Activated CD4-positive, alpha-beta T cell treated with anti-CD3 and anti-CD28 coated beads, Interleukin-2, amount 50 U/mL, for 24 hours (primary cell): ENCODE measurements around the gene CD82.

Experiments
- DNase-seq, 2 donors: peaks; one replicate each; pipeline ENCODE4 v3.0.0-alpha.2; 2020; ENCODE audit warnings: low read depth in 1 of 2, low spot score in 1 of 2

CD82 gene

DNA sequence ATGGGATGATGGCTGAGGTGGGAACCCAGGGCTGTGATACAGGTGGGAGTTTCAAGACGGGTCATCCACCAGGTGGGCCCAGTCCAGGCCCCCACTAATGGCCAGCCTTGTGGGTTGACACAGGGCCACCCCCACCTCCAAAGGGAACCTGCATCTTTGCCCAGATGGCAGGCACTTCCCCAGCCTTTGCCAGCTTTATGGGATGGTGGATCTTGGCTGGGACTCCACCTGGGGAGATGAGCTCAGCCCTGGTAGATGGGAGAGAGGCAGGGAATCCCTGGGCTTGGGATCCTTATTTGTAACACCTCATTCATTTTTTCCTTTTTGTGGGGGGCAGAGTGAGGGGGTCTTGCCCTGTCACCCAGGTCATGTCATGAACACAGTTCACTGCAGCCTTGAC is 33.4 kb downstream of the CD82 start:
- DNase-seq: no peak

DNA sequence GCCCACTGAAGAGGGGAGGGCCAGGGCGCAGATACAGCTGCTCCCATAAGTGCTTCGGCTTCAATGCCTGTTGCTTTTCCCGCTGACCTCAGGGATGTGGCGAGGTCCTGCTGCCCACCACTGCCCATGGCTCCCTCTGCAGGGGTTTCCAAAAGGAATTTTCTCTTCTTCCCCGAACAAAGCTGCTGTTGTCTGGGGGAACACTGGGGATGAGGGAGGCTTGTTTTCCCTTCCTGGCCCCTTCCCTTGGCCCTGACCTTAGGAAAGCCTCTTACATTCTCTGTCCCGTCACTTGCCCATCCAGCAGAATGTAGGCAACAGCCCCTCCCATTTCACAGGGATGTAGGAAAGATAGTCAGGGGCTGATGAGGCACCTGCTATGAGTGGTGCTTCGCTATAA is 34.8 kb downstream of the CD82 start:
- no peak for DNase-seq

DNA sequence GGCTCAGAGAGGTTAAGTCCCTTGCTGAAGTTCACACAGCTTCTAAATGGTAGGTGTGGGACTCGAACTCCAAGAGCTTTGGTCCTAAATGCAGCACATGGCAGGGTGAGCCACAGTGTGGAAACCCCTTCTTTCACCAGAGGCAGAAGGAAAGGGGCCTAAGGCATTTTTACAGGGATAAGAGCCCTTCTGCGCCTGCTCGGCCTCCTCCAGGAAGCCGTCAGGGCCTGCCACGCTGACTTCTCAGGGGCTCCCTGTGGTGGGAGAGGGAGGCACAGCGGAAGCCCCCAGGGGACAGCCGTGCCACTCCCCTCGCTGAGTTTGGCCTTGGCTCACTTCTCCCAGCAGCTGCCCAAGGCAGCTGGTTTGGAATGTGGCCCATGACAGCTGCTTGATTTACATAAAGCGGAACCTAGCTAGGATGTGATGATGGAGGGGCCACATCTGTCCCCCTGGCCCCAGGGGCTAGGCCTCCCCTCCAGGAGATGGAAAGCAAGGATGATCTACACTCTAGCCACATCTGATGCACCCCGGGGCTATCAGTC is 35.4 kb downstream of the CD82 start:
- no peak for DNase-seq

DNA sequence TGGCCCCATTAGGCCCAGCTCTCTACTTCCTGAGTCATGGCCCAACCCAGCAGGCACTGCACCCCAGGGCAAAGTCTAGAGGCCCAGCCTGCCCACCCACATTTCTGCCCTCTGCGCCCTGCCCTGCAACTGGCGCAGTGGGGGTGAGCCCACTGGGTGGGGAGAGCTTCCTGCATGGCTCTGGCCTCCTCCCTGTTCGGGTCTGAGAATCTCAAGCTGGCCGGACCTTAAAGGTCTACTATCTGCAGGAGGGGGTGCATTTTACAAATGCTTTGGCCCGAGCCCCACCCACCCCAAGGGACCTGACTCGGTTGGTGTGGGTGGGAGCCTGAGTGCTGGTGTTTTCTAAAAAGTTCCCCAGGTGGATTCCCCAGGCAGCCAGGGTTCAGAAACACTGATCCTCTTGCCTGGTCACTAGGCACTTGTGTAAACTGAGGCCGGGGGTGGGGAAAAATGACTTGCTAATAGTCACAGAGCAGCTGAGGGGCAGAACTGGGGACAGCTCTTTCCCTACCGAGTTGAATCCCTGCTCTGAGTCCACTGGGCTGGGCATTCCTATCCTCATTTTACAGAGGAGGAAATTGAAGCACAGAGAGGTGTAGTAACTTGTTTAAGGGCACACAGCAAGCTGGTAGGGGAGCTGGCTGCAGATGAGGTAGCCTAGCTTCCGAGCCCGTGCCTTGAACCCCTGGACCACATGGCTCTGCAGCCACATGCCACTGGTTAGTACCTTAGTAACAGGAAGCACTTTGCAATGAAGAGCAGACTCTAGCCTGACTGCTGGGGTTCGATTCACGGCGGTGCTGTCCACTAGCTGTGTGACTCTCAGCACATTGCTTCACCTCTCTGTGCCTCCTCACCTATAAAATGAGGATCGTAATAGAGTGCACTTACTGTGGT is 36.3 kb downstream of the CD82 start:
- DNase-seq: no peak

DNA sequence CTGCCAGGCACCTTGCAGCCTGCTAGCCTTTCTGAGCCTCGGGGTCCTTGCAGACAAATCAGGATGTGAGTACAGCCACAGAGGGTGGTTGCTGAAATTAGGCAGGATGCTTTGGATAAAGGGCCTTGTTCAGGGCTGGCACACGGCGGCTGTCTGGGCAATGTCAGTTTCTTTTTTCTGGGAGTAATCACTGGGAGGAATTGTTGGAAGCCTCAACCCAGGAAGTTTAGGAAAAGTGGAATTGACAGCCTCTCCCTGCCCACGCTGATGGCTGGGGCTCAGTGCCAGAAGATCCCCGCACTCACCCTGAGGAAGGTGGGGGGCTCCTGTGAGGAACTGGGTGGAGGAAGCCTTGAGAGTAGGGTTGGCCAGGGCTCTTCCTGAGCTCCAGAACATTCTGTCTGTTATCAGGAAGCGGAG is 37.4 kb downstream of the CD82 start:
- DNase-seq: no peak

DNA sequence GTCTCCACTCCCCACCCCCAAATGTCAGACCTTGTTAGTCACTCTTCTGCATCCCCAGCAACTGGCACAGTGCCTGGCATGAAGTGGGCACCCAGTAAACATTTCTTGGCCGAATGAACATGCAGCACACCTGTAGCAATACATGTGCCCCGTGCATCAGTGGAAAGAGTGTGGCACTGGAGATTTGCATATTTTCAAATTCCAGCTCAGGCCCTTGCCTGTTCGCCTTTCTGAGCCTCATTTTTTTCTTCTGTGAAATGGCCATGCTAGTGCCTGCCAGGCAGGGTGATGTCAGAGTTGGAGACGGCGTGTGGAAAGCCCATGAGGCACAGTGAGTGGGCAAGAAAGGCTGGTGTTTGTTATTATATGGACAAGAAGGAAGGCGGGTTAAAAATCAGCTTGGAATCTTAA is 38.7 kb downstream of the CD82 start:
- no peak for DNase-seq

DNA sequence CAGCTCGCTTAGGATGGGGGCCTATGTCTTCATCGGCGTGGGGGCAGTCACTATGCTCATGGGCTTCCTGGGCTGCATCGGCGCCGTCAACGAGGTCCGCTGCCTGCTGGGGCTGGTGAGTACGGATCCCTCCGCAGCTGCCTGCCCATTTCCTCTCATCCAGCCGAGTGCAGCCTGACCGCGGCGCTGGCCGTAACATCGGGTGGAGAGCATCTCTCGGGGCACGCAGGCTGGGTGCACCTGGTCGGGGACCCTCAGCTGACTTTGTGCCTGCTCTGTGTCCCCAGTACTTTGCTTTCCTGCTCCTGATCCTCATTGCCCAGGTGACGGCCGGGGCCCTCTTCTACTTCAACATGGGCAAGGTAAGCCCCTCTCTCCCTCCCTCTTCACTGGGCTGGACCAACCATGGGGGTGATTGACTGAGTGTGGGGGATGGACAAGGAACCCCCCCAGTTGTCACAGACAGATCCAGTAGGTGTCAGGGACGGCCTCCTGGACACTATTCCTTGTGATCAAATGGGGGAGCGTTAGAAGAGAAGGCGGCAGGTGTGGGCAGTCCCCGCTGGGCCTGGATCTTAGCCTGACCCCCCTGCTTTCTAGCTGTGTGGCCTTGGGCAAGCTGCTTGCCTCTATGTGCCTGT is 39.7 kb downstream of the CD82 start:
- DNase-seq: no peak

DNA sequence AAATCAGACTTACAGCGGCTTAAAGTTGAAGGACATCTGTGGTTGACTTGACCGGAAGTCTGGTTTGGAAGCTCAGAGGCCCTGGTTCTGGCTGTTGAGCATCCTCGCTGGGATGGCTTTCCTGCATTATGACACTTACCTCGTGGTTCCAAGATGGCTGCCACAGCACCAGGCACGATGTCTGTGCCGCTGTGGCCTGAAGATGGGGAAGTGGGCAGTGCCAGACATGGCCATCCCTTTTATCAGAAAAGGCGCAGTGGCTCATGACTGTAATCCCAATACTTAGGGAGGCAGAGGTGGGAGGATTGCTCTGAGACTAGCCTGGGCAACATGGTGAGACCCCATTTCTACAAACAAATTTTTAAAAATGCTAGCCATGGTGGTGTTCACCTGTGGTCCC is 40.5 kb downstream of the CD82 start:
- DNase-seq: no peak

DNA sequence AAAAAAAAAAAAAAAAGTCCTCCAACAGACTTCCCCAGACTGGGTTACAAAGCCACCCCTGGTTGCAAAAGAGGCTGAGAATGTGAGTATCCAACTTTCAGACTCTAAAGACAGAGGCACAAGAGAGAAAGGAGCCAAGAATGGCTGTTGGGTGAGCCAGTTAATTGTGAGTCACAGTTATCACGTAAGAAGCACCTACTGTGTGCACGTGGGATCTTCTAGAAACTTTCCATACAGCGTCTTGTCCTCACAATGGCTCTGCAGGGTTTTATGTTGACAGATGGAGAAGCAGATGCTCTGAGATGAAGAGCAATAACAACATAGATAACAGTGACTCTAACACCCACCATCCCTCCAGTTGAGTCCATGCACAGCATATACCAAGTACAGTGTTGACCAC is 41.0 kb downstream of the CD82 start:
- no peak for DNase-seq

DNA sequence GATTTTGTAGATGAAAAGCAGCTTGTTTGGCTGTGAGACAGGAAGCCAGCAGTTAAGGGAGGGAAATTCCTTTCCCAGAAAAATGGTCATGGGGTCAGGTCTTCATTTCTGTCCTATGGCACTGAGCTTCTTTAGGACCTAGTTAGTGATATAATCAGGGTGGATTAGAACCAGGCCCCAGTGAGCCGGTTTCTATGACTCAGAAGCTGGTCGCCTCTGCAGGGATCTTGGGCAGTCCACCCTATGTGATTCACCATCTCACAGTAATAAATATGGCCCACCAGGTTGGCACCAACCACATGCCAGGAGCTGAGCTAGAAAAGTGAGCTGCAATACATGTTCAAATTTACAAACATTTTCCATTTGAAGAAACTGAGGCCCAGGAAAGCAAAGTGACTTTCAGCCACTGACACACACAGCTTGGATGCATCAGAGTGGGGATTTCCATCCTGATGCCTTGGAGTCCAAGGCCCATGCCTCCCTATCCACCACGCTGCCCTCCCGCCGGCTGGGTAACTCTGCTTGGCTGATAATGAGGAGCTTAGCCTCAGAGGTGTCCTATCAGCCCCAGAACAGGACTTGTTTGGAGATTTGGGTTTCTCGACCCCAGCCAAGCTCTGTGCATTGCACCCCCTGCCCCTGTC is 42.0 kb downstream of the CD82 start:
- DNase-seq: no peak

DNA sequence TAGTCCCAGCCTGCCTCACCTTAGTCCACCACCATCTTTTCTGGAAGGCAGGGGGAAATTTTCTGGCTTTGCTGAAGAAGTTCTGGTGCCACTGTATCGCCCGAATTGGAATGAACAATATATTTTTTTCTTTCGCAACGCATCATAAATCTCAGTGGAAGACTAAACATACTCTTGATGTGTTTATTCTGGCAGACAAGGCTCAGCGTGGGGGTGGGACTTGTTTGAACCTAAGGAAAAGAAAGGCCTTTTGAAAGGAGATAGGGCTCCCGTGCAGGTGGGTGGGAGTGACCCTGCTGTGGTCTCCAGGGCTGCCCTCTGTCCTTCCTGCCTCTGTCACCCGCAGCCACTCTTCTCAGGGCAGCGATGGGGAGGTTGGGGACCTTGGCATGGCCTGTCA is 42.5 kb downstream of the CD82 start:
- no peak for DNase-seq

DNA sequence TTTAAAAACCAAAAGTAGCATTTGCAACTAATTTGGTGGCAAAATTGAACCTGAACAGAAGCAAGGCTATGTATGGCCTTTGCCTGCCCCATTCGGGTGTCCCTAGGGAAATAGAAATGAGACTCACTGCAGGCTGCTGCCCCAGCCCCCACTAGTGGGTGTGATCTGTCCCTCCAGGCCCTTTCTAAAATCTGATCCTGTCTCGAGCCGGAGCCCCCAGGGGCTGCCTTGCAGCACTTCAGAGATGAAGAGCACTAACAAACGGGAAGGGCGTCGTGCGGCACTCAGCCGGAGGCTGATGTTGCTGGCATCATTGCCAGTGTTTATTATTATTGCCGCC is 43.2 kb downstream of the CD82 start:
- no peak for DNase-seq

DNA sequence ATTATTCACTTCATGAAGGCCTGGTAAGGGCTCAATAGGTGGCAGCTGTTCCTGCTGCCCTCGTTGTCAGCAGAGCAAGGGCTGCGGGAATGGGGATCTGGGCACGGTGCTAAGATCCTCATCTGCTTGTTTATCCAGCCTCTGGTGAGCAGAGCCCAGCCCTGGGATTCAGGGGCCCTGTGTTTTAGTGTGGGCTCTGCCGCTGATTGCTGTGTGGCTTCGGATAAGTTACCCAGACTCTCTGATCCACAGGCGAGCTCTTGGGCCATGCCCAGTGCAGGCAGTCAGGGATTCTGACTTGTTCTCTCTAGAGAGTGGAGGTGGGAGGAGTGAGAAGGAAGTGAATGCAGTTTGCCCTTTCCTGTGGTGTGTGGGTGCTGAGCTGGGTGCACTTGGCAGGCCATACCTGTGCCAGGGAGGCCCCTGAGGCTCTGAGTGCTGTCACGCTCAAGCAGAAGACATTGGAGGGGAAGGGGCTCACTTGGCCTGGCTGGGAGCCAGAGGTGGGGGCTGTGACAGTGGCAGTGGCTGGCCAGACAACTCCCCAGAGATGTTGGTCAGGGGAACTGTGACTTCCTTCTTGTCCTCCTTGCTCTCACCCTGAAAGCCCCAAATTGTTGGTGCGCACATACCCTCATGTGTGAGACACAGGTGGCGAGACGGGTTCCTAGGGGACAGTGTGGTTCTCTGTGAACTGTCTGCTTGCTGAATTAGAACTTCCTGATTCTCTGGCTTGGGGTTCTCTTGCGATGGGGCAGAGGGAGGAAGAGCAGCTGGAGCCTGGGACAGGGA is 43.7 kb downstream of the CD82 start:
- no peak for DNase-seq

DNA sequence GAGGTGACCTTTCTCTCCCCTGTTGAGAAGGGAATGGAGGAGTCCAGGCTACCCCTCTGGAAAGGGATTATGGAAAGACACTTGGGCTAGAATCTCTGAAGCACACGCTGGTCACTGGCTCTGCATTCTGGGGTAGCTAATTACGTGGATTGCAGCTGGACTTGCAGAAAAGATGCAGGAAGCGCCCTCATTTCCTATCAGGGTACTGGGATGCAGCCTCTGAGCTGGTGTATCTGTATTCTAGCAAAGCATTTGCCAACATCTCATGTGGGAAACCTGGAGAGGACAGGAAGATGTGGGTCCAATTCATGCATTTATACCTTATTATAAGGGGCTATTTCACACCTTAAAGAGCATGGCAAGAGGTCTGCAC is 44.3 kb downstream of the CD82 start:
- DNase-seq: no peak

DNA sequence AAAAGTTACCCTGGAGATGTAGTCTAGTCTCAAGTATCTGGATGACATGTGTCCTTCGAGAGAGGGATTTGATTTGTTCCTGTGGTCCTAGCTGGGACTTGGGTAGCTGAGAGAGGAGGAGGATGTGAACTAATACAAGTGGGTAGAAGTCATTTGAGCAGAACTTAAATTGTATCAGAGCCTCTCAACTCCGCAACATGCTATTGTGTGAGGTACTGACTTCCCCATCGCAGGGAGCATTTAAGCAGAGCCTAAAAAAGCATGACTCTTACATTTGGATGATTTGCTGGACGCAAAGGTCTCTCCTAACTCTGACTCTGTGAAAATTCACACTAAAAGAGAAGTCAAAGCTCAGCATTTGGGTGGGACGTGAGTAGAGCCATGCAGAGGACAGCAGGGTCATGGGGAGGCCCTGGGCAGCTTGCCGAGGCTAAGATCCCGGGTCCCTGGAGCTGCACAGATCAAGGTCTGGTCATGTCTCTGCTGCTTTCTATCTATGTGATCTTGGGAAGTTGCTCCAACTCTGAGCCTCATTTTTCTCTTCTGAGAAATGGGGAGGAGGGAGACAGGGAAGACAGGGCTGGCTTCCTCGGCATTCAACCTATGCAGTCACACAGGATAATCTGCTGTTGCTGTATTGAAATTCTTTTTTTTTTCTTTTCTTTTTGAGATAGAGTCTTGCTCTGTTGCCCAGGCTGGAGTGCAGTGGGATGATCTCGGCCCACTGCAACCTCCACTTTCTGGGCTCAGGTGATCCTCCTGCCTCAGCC is 44.9 kb downstream of the CD82 start:
- no peak for DNase-seq

DNA sequence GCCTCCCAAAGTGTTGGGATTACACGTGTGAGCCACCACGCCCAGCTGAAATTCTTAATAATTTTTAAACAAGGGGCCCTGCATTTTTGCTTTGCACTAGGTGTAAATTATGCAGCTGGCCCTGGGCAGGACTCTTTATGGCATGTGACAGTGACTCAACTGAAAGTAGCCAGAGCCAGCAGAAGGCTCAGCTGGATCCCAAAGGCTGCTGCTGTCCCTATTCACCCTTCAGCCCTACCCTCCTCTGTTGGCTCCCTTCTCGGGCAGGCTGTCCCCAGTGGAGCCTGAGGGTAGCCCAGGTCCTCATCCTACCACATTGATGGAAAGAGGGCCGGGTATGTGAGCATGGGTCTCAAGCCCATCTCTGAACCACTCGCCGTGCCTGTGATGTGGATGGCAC is 45.6 kb downstream of the CD82 start:
- no peak for DNase-seq

DNA sequence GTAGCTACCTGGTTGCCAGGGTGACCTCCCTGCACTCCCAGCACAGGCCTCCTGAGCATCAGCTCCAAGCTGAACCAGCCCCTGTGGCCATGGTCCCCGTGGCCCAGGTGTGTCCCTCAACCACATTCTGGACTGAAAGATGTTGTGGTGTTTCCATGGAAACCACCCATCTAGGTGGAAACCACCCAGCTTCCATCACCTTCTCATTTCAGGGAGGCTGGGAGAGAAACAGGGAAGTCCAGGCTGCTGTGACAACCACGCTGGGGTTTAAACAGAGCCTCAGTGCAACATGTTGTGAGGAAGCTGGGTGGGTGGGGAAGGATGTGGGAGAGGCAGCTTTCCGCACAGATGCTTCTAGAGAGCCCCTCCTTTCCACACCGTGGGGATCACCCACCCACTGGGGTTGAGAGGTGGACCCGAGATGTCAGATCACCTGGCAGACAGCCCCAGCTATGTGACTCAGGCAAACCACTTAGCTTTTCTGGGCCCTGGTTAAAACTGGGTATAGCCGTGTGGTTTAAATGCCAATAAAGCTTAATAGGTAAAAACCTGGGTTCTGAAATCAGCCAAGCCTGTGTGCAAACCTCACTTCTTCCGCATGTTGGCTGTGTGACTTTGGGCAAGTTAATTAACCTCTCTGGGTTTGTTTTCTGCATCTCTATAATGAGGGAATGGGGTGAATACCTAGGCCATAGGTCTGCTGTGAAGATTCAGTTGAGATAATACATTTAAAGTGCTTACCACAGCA is 46.4 kb downstream of the CD82 start:
- DNase-seq: peak; percentile 26 to 51

DNA sequence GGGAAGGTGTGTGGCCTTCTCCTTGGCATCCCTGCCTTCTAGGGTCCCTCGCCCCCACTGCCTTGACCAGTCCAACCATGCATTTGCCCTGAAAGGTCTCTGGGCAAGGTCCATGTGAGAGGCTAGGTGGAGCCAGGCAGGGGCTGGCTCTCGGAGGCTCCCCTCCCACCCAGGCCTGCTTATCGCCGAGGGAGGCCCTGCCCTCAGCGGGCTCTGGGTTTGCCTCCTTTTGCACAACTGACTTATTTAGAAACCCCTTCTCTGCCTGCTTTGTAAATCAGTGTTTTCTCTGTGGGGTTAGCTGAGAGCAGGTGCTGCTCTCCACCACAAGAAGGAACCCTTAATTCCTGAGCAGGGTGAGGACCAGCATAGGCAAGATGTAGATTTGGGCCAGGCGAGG is 47.7 kb downstream of the CD82 start:
- DNase-seq: no peak

DNA sequence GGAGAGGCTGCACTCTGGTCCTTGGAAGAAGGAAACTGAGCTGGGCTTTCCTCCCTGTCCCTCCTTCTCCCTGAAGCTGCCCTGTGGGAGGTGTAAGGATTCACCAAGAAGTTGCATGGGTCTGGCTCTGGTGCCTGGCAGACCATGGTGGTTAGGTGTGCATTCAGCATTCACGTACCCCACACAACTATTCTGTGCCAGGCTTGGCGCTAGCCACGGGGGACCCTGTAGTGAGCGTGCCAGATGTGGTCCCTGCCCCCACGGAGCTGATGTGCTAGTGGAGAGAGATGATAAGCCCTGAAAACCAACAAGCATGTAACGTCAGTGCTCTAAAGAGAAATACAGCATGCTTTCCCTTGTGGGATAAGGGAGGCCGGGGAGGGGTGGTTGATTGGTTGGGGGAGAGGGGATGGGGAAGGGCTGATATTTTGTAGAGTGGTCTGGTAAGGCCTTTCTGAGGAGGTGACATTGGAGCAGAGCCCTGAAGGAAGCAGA is 48.9 kb downstream of the CD82 start:
- DNase-seq: no peak
